GM20431 (cell line): ENCODE results near the gene MMRN2.
"Not testable (repeated sequence)": the region's sequence is repeated elsewhere in the genome, so short reads cannot be mapped to it uniquely, and the experiment has no call there.

Experiments used
- in situ Hi-C: fragments of 300-500 bp; cut with MseI, MboI; formaldehyde crosslinking; loops from one replicate; pipeline ENCODE4 v1.15.0; 2020; ENCODE audit warnings: low sequenced_read_pairs; ENCODE audit not compliant: unreplicated experiment

Gene MMRN2

GRCh38 chr10:86957471-86958115 is at the start of gene MMRN2:
Gene MMRN2 (minus strand): TSS chr10:86957615. CDS start chr10:86957541, 74 bp downstream.
- in situ Hi-C loops = no loop called here

DNA sequence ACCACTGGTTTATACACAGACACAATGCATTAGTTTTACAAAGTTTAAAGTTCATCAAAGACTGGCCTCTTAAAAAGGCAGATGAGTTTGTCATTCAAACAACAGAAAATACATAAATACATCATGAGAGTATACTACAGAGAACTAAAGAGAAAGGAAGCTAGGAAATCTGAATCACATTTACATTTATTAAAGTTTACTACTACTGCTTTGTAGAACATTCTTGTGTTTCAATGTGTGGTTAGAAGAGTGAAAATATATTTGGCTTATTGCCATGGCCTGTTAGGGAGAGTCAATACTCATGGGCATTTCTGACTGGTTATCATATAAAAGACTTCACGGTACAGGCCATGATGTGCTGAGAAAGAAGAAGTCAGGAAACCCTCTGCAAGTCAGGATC is 49.7 kb upstream of the MMRN2 start:
- in situ Hi-C loops = not testable (repeated sequence)

- in situ Hi-C loops = no loop called here
These were observed 43.1 kb upstream of the MMRN2 start for GRCh38 chr10:87000491-87000890.

DNA sequence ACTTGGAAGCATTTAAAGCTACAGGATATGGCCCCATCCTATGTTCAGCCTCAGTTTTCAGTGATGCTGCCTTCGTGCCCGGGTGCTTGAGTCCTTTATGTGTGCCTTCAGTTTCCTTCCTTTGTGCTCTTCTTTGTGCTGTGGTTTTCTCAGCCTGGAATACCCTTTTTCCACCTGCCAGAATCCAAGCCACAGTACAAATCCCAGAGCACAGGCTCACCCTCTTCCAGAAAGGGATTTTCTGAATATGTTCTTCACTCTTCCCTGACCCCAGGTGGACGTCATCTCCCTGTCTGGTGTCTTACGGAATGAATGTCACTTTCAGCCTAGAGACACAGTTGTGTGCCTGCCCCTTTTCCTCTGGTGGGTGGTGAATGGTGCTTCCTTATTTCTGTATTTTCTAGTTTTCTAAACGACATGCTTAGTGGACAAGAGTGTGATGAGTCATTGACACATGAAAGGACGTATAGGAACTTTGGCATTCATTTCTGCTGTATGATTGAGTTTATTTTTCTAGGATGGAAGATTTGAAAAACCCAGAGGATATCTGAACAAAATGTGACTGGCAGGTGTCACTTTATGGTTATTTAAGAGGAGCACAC is 42.5 kb upstream of the MMRN2 start:
- in situ Hi-C loops = not testable (repeated sequence)

- in situ Hi-C loops = no loop called here
These were observed 35.5 kb upstream of the MMRN2 start for GRCh38 chr10:86992929-86993328.

DNA sequence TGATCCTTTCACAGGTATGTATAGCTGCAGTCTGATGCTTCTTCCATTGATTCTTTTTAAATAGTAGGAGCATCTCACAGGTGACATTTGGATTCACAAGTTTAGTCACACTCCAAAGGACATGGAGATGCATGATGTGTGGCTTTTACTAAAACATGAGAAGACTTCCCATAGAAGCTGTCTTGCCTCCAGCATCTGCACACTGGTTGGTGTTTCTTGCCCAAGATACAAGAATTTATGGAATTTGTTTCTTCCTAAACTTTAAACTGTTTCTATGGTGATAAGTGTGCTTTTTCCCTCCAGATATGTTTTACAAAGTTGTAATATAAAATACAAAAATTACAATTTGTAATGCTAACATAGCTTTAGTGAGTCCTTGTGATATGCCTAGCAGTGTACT is 35.0 kb upstream of the MMRN2 start:
- in situ Hi-C loops = no loop called here

DNA sequence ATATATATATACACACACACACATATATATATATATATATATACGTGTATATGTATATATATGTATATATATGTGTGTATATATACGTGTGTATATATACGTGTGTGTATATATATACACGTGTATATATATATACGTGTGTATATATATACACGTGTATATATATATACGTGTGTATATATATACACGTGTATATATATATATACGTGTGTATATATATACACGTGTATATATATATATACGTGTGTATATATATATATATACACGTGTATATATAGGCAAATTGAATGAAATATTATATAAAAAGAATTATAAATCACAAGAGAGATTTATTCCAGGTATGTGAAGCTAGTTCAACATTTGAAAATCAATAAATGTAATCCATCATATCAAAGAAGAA is 33.9 kb upstream of the MMRN2 start:
- in situ Hi-C loops = not testable (repeated sequence)

GRCh38 chr10:86988520-86988919 is 31.1 kb upstream of the MMRN2 start:
- in situ Hi-C loops = no loop called here

DNA sequence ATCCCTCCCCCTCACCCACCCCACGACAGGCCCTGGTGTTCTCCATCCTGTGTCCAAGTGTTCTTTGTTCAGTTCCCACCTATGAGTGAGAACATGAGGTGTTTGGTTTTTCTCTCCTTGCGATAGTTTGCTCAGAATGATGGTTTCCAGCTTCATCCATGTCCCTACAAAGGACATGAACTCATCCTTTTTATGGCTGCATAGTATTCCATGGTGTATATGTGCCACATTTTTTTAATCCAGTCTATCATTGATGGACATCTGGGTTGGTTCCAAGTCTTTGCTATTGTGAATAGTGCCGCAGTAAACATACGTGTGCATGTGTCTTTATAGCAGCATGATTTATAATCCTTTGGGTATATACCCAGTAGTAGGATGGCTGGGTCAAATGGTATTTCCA is 27.1 kb upstream of the MMRN2 start:
- in situ Hi-C loops = not testable (repeated sequence)

DNA sequence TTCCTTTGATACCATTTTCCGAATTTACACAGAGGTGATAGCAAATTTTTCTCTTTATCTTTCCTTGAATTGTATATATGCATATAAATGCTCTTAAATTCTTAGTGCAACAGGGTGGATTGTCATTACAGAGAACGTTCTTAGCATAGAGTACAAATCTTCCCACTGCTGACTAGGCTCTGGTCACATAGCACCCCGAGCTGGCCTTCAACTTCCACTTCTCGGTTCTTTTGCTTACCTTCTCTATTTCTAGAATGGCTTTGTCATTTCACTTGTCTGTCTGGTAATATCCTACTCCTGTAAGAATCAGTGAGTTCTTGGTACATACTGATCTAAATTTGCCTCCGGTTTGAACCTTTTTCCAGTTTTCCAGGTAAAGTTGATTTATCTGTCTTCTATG is 24.3 kb upstream of the MMRN2 start:
- in situ Hi-C loops = no loop called here

DNA sequence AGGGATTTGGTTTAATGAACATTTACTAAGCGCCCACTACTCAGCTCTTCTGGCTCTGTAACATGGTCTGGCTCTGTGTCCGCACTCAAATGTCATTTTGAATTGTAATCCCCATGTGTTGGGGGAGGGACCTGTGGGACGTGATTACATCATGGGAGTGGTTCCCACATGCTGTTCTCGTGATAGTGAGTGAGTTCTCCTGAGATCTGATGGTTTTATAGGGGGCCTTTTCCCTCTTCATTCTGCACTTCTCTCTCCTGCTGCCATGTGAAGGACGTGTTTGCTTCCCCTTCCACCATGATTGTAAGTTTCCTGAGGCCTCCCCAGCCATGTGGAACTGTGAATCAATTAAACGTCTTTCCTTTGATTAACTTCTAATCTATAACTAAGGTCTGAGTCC is 23.6 kb upstream of the MMRN2 start:
- in situ Hi-C loops = not testable (repeated sequence)

DNA sequence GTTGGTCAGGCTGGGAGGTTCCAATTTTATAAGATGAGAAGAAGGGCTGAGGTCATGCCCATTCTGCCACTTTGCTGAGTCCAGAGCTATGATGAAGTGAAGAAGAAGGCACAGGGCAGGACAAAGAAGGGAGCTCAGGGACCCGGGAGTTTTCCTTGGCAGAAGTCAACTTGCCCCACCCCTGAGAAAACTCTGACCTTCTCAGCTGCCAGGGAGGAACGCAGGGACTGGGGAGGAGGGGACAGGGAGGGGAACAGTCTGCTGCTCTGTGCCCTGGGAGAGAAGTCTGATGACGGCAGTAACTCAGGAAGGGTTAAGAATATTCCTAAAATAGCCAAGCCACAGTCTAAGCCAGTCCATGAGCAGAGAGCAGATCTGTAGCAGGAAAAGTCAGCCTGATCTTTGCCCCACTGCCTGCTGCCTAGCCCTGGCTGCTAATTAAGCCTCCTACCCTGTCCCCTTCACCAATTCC is 22.6 kb upstream of the MMRN2 start:
- in situ Hi-C loops = no loop called here

- in situ Hi-C loops = no loop called here
These were observed 21.9 kb upstream of the MMRN2 start for GRCh38 chr10:86979296-86979818.

- in situ Hi-C loops = not testable (repeated sequence)
These were observed 21.0 kb upstream of the MMRN2 start for GRCh38 chr10:86978457-86978856.

DNA sequence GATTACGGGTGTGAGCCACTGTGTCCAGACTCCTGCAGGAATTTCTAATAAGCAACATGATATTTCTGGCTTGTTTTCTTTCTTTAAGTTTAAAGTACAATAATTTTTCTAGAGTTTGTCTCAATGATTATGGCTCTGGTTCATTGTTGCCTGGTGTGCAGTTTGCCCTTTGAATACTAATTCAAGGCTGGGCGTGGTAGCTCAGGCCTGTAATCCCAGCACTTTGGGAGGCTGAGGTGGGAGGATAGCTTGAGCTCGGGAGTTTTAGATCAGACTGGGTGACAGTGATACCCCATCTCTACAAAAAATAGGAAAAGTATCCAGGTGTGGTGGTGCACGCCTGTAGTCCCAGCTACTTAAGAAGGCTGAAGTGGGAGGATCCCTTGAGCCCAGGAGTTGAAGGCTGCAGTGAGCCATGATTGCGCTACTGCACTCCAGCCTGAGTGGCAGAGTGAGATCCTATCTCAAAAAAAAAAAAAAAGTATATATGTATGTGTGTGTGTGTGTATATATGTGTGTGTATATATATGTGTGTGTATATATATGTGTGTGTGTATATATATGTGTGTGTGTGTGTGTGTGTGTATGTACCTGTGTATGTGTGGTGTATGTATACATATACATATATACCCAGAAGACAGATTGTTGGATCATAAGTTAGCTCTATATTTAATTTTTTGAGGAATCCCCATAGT is 19.1 kb upstream of the MMRN2 start:
- in situ Hi-C loops = no loop called here

- in situ Hi-C loops = no loop called here
These were observed 17.1 kb upstream of the MMRN2 start for GRCh38 chr10:86974484-86974883.

- in situ Hi-C loops = no loop called here
These were observed 15.4 kb upstream of the MMRN2 start for GRCh38 chr10:86972613-86973380.

DNA sequence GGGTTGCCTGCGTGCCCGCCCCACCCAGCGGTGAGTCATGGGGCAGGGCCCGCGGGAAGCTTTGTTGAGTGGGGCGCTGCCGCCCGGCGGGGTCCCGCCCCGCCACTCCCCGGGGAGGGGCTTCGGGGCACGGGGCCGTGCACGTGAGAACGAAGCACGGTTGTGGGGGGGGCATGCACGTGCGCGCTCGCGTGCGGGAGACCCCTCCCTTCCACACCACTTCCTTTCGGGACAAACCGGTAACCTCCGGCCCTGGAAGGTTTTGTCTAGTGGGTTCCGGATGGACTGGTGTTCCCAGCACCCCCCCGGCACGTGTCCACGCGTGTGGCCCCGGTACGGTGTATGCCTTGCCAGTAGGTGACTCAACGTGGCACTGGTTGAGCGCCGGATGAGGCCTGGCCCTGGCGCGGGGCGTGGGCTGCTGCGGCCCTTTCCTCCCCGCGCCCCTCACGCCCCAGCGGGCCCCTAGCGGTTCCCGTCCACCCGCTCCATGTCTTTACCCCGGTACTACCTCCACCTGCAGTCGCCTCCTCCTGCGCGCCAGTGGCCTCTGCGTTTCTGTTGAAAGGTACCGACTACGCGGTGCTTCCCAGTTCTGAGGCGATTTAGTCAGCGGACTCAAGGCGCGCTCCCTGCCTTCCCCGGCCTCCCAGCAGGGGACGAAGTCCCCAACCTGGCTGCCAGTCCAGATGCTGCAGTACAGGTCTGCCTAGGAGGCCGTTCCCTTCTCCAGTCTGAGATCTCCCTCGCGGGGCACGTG is 14.0 kb upstream of the MMRN2 start:
- in situ Hi-C loops = no loop called here

DNA sequence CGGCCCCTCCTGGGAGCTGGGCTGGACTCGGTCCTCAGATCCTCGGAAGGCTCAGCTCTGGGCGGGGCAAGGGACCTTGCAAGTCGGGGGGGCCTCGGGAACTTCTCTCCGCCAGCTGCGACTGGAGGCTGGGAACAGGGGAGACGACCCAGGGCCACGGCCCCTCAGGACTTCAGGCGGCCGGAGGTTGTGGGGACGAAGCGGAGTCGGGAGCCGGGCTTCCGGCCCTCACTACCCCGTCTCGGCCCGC is 13.5 kb upstream of the MMRN2 start:
- in situ Hi-C loops = no loop called here
